ENCODE measurements around the gene LRRC34. TPM values are rescaled to one million over a fixed set of nuclear protein-coding genes. Genes with fewer than 3 reads are reported as not detected.

LRRC34 gene
- total and polyA plus RNA-seq, 4 donors: 0.22 to 2.8 (median 0.85) TPM

- Histone ChIP-seq H3K4me1 (ENCODE audit: control insufficient read depth in 4 of 4, insufficient read depth in 4 of 4, low read length in 3 of 4) (no peaks in the 10 kb centered on the region), H3K4me3 (ENCODE audit: low read depth in 1 of 3, low read length in 3 of 3) (no peak overlapping the region), H3K27me3 (ENCODE audit: control insufficient read depth in 4 of 4, insufficient read depth in 4 of 4, low read length in 3 of 4) (no peaks in the 10 kb centered on the region), H3K27ac (ENCODE audit: low read depth in 1 of 2, low read length in 2 of 2) (no peak overlapping the region), H3K36me3 (ENCODE audit: control insufficient read depth in 4 of 4, insufficient read depth in 3 of 4, low read depth in 1 of 4, low read length in 3 of 4) (no peaks in the 10 kb centered on the region), H3K9ac (ENCODE audit: low read depth in 1 of 2, low read length in 2 of 2) (no peak overlapping the region), H3K9me3 (ENCODE audit: control insufficient read depth in 4 of 4, low read length in 3 of 4) (no peaks in the 10 kb centered on the region)
- no peak for DNase-seq (ENCODE audit: low spot score)
- TF ChIP-seq JUND (IDR thresholded peaks at IDR 0.05) (no peak), ZBTB33 (IDR thresholded peaks at IDR 0.05) (no peak), CTCF (IDR thresholded peaks at IDR 0.05; ENCODE audit: low read depth, low read length, missing input control) (no peak)
- WGBS: 94% methylated on average over 2 of the region's 2 CpGs
Measured at GRCh38 chr3:169857811-169858210, 45.1 kb upstream of the LRRC34 start.

GRCh38 chr3:169855514-169855913, 42.8 kb upstream of the LRRC34 start:
- Histone ChIP-seq H3K27ac (ENCODE audit: low read depth in 1 of 2, low read length in 2 of 2) (no peak overlapping the region), H3K9ac (ENCODE audit: low read depth in 1 of 2, low read length in 2 of 2) (no peak overlapping the region), H3K4me3 (ENCODE audit: low read depth in 1 of 3, low read length in 3 of 3) (no peak overlapping the region), H3K36me3 (ENCODE audit: control insufficient read depth in 4 of 4, insufficient read depth in 3 of 4, low read depth in 1 of 4, low read length in 3 of 4) (no peaks in the 10 kb centered on the region), H3K4me1 (ENCODE audit: control insufficient read depth in 4 of 4, insufficient read depth in 4 of 4, low read length in 3 of 4) (no peaks in the 10 kb centered on the region), H3K27me3 (ENCODE audit: control insufficient read depth in 4 of 4, insufficient read depth in 4 of 4, low read length in 3 of 4) (no peaks in the 10 kb centered on the region), H3K9me3 (ENCODE audit: control insufficient read depth in 4 of 4, low read length in 3 of 4) (no peaks in the 10 kb centered on the region)
- WGBS: 85% methylated on average over 3 of the region's 3 CpGs
- DNase-seq (ENCODE audit: low spot score): no peak
- no peak for TF ChIP-seq ATF3 (IDR thresholded peaks at IDR 0.05)
- no peak for TF ChIP-seq YY1 (IDR thresholded peaks at IDR 0.05)
- no peak for TF ChIP-seq SP1 (IDR thresholded peaks at IDR 0.05)
- TF ChIP-seq GABPA (IDR thresholded peaks at IDR 0.05 in 1 of 2, conservative IDR thresholded peaks at IDR 0.05 in 1 of 2): no peak
- no peak for TF ChIP-seq REST (IDR thresholded peaks at IDR 0.05)
- no peak for TF ChIP-seq HNF4G (IDR thresholded peaks at IDR 0.05)
- no peak for TF ChIP-seq RXRA (IDR thresholded peaks at IDR 0.05)
- no peak for TF ChIP-seq EGR1 (IDR thresholded peaks at IDR 0.05; ENCODE audit: low read depth in 2 of 2)
- TF ChIP-seq HNF4A (conservative IDR thresholded peaks at IDR 0.05): no peak
- TF ChIP-seq FOXA1 (IDR thresholded peaks at IDR 0.05): no peak
- no peak for TF ChIP-seq MAX (IDR thresholded peaks at IDR 0.05)
- TF ChIP-seq ZBTB33 (IDR thresholded peaks at IDR 0.05): no peak
- no peak for TF ChIP-seq RAD21 (IDR thresholded peaks at IDR 0.05)
- TF ChIP-seq TAF1 (conservative IDR thresholded peaks at IDR 0.05): no peak
- TF ChIP-seq CTCF (IDR thresholded peaks at IDR 0.05; ENCODE audit: low read depth, low read length, missing input control): no peak
- TF ChIP-seq JUND (IDR thresholded peaks at IDR 0.05): no peak
- no peak for TF ChIP-seq NR2F2 (IDR thresholded peaks at IDR 0.05)
- no peak for TF ChIP-seq FOXA2 (IDR thresholded peaks at IDR 0.05)

All from liver (tissue), 9 donors.